Raji (cell line): ENCODE results near the gene PPM1H.

Experiments used
- POLR2A ChIP-seq: IDR thresholded peaks from 2 replicates; pipeline ENCODE4 v1.6.1; 2011; ENCODE audit warnings: low read depth, low read length, control low read depth; ENCODE audit not compliant: insufficient read depth

The PPM1H gene

GRCh38 chr12:62738616-62739015, 196.3 kb downstream of the PPM1H start:
- no peak for TF ChIP-seq POLR2A

DNA sequence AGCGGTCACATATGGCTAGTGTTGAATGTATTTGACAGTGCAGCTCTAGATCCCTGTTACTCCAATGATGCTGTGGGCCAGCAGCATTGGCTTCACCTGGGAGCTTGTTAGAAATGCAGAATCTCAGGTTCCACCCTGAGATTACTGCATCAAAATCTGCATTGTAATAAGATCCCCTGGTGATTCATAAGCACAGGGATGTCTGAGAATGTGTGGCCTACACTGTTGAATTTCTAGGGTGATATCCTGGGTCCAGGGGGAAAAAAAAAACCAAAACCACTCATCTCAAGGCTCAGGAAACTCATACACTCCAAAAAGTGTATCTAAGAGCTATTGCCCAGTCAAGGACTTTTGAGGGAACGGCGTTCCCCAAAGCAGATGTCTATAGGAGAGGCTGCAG, 196.8 kb downstream of the PPM1H start:
- no peak for TF ChIP-seq POLR2A

DNA sequence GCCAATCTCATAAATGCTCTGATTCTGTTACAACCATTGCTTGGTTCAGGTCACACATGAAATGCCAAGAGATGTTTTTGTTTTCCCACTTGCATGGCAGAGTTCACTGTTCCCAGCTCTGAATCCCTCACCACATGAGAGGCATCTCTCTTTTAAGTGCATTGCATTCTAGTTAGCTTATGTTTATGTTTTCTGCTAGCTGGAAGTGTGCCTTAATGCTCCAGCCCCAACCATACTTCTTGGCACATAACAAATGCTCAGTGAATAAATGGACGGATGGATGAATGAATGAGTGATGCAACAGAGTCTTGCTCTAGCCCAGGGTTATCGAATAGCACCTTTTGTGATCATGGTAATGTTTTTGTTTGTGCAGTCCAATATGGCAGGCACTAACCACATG, 197.3 kb downstream of the PPM1H start:
- no peak for TF ChIP-seq POLR2A

GRCh38 chr12:62737188-62737587, 197.8 kb downstream of the PPM1H start:
- no peak for TF ChIP-seq POLR2A

- no peak for TF ChIP-seq POLR2A
Observed at GRCh38 chr12:62736596-62736995, 198.4 kb downstream of the PPM1H start.

DNA sequence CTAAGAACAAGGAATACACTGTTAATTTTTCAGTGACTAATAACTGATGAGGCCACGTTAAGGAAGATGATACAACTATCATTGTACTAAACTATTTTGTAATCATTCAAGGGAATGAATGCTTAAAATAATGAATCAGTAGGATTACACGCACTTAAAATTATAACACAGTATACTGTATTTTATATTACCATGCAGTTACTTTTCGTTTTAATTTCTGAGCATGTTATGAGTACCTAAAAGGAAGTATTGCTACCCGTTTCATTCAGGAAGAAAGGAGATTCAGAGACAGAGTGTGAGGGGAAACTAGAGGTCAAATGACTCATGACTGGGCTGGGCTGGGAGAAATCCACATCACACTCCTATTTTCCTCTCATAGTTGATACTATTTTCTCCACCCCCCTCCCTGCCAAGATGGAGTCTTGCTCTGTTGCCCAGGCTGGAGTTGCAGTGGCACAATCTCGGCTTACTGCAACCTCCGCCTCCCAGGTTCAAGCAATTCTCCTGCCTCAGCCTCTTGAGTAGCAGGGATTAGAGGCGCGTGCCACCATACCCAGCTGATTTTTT, 202.0 kb downstream of the PPM1H start:
- no peak for TF ChIP-seq POLR2A

DNA sequence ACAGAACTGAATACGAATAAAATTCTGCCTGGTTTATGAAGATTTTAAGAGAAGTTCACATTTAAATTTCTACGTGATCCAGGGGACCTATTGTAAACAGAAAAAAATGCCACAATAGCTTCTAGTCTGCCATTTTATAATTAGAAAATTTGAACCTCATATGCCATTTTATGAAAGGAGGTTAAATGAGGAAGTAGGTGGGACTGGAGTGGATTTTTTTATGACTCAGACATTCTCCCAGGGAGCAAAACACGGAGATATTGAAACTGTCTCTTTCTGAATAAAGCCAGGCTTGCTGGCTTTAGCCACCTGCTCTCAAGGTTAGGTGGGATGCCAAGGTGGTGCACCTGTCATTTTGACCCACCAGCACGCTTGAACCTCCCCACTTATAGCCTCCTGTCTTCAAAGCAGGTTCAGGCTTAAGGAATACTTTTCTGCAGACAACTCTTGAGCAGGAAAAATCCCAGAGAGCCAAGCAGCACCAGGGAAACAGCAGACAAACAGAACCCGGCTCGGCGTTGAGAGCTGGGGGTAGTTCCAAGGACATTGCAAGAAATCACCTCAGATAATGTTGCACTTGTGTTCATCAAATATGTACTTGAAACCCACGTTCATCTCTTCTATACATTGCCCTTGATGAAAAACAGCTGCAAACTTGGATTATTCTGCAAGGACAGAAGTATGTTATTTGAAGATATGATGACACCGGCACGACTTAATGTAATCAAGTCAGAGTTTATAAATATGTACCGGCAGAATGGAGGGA, 203.7 kb downstream of the PPM1H start:
- TF ChIP-seq POLR2A, result no peak

- TF ChIP-seq POLR2A, result no peak
Observed at GRCh38 chr12:62730649-62731048, 204.3 kb downstream of the PPM1H start.

DNA sequence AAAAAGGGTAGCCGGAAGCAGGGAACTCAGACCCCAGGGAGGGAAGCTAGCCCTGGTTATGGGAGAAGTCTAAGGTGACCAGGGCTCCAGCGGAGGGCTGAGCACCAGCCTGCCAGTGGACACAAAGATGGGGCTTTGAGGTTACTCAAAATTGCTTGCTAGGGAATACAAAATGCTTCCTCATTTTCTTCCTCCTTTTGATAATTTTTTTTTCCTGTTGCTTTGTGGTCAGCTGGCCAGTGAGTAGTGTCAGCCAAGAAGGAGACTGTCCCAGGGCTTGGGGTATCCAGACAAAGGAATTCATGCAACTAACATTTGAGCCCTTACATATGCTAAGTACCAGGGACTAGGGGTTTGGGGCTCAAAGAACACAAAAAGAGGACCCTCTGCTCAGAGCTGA, 206.2 kb downstream of the PPM1H start:
- TF ChIP-seq POLR2A, result no peak

DNA sequence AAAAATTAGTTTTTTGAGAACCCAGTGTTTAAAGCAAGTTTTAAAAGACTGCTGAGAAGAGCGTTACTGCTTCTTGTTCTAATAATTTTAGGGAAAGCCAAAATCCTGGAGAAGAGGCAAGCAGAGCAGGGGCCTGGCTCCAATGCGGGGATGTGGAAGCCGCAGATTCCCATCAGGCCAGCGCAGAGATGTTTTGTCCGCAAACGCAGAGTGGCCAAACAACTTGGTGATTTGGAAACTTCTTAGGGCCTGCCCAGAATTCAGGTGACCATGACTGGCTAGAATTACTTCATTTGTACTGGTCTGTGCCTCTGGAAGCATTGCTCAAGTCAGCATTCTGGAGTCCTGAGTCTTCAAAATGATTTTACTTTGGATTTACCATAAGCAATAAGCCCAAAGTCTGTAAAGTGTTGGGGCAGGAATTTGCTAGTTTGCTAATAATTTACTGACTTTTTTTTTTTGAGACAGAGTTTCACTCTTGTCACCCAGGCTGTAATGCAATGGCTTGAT, 208.4 kb downstream of the PPM1H start:
- TF ChIP-seq POLR2A, result no peak

DNA sequence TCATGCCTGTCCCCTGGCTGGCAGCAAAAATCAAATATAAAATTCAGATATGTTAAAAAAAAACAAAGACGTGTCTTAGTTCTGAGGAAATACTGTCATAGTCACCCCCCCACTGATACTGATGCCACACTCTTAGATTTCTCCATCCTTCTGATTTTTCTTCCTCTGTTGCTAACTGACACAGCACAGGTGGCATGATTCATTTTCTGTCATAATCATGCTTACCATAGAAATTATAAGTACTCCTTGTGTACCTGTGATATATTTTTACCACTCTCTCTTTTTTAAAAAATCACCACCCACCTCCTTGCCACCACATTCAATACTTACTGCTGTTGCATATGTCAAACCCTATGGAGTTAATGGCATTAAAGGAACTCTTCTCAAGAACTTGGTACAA, 209.2 kb downstream of the PPM1H start:
- no peak for TF ChIP-seq POLR2A

- TF ChIP-seq POLR2A, result no peak
Observed at GRCh38 chr12:62724947-62725451, 210.0 kb downstream of the PPM1H start.

GRCh38 chr12:62724285-62724684, 210.7 kb downstream of the PPM1H start:
- no peak for TF ChIP-seq POLR2A

GRCh38 chr12:62722971-62723680, 211.8 kb downstream of the PPM1H start:
- TF ChIP-seq POLR2A, result no peak

- TF ChIP-seq POLR2A, result no peak
Observed at GRCh38 chr12:62720661-62721330, 214.2 kb downstream of the PPM1H start.
